GM21423 (cell line): ENCODE measurements around the gene IFITM10.

ENCODE experiments used
- ATAC-seq: cut with Tn5 transposase; IDR thresholded peaks from one replicate; pipeline ENCODE4 v1.9.1; 2021; ENCODE audit warnings: mild to moderate bottlenecking, moderate library complexity; ENCODE audit not compliant: unreplicated experiment

IFITM10 gene

GRCh38 chr11:1742371-1742770, 8.0 kb downstream of the IFITM10 start:
- no peak for ATAC-seq

GRCh38 chr11:1741741-1742140, 8.7 kb downstream of the IFITM10 start:
- no peak for ATAC-seq

- ATAC-seq, result no peak
These were observed 9.4 kb downstream of the IFITM10 start for GRCh38 chr11:1740786-1741530.

GRCh38 chr11:1739576-1739975, 10.8 kb downstream of the IFITM10 start:
- ATAC-seq, result no peak

- ATAC-seq, result no peak
These were observed 12.0 kb downstream of the IFITM10 start for GRCh38 chr11:1738380-1738779.

- ATAC-seq, result no peak
These were observed 13.2 kb downstream of the IFITM10 start for GRCh38 chr11:1737080-1737757.

GRCh38 chr11:1736447-1736992, 13.9 kb downstream of the IFITM10 start:
- ATAC-seq, result no peak

GRCh38 chr11:1735271-1735670, 15.1 kb downstream of the IFITM10 start:
- no peak for ATAC-seq

- no peak for ATAC-seq
These were observed 15.7 kb downstream of the IFITM10 start for GRCh38 chr11:1734641-1735081.

GRCh38 chr11:1733716-1734640, 16.4 kb downstream of the IFITM10 start:
- ATAC-seq, result no peak

- ATAC-seq, result no peak
These were observed 17.2 kb downstream of the IFITM10 start for GRCh38 chr11:1733009-1733715.

GRCh38 chr11:1732418-1733008, 17.9 kb downstream of the IFITM10 start:
- no peak for ATAC-seq

- ATAC-seq, result no peak
These were observed 18.8 kb downstream of the IFITM10 start for GRCh38 chr11:1731451-1732059.

- ATAC-seq, result no peak
These were observed 20.3 kb downstream of the IFITM10 start for GRCh38 chr11:1730059-1730629.

GRCh38 chr11:1729692-1730011, 20.7 kb downstream of the IFITM10 start:
- ATAC-seq, result no peak

- ATAC-seq, result no peak
These were observed 21.3 kb downstream of the IFITM10 start for GRCh38 chr11:1728931-1729691.

GRCh38 chr11:1728301-1728700, 22.1 kb downstream of the IFITM10 start:
- no peak for ATAC-seq

- ATAC-seq, result no peak
These were observed 22.5 kb downstream of the IFITM10 start for GRCh38 chr11:1727861-1728260.
